Central memory CD8-positive, alpha-beta T cell (primary cell): ENCODE measurements around the gene GABRA6.

Experiments
- ATAC-seq: fragments of 150-1000 bp; cut with Tn5 transposase; replicated peaks from 2 replicates; pipeline ENCODE4 v1.10.0; 2022; ENCODE audit warnings: mild to moderate bottlenecking, moderate FRiP score, moderate number of reproducible peaks; ENCODE audit not compliant: poor library complexity, severe bottlenecking; ENCODE audit errors: extremely low read depth
- DNase-seq, 2 donors: peaks; one replicate each; pipeline ENCODE4 v3.0.0; 2021; ENCODE audit warnings: low spot score in 2 of 2
- H3K27ac Mint-ChIP-seq: one replicate; pipeline ENCODE4 v1.8.0; 2022; ENCODE audit warnings: low read depth, mild to moderate bottlenecking, moderate library complexity, mixed read lengths
- H3K27me3 Mint-ChIP-seq: one replicate; pipeline ENCODE4 v1.8.0; 2022; ENCODE audit warnings: mixed read lengths
- H3K36me3 Mint-ChIP-seq: one replicate; pipeline ENCODE4 v1.8.0; 2022; ENCODE audit warnings: mild to moderate bottlenecking, moderate library complexity, mixed read lengths; ENCODE audit not compliant: insufficient read depth
- H3K4me1 Mint-ChIP-seq: one replicate; pipeline ENCODE4 v1.8.0; 2022; ENCODE audit warnings: mixed read lengths
- H3K4me3 Mint-ChIP-seq: one replicate; pipeline ENCODE4 v1.8.0; 2022; ENCODE audit warnings: mild to moderate bottlenecking, moderate library complexity, mixed read lengths
- H3K9me3 Mint-ChIP-seq: one replicate; pipeline ENCODE4 v1.8.0; 2022; ENCODE audit warnings: mixed read lengths

GABRA6 gene

GRCh38 chr5:161703528-161703927, 18.0 kb downstream of the GABRA6 start:
- no peak overlapping the region for H3K4me3 Mint-ChIP-seq
- H3K9me3 Mint-ChIP-seq: peaks cover 16% of the 10 kb centered on the region
- no peaks in the 10 kb centered on the region for H3K27me3 Mint-ChIP-seq
- H3K27ac Mint-ChIP-seq: no peak overlapping the region
- no peak for DNase-seq
- H3K36me3 Mint-ChIP-seq: no peaks in the 10 kb centered on the region
- no peak for ATAC-seq
- H3K4me1 Mint-ChIP-seq: no peaks in the 10 kb centered on the region

GRCh38 chr5:161707382-161707781, 21.9 kb downstream of the GABRA6 start:
- Mint-ChIP-seq H3K27ac (no peak overlapping the region), H3K36me3 (no peaks in the 10 kb centered on the region), H3K4me3 (no peak overlapping the region), H3K9me3 (no peaks in the 10 kb centered on the region), H3K4me1 (no peaks in the 10 kb centered on the region), H3K27me3 (no peaks in the 10 kb centered on the region)
- ATAC-seq (no peak), DNase-seq (no peak)

- Mint-ChIP-seq H3K4me1 (no peaks in the 10 kb centered on the region), H3K27me3 (no peaks in the 10 kb centered on the region), H3K27ac (no peak overlapping the region), H3K36me3 (no peaks in the 10 kb centered on the region), H3K9me3 (peaks cover 4% of the 10 kb centered on the region), H3K4me3 (no peak overlapping the region)
- no peak for DNase-seq
- no peak for ATAC-seq
Observed at GRCh38 chr5:161709239-161709638, 23.7 kb downstream of the GABRA6 start.

- no peak overlapping the region for H3K4me3 Mint-ChIP-seq
- H3K36me3 Mint-ChIP-seq: no peaks in the 10 kb centered on the region
- no peak for ATAC-seq
- peaks cover 4% of the 10 kb centered on the region for H3K9me3 Mint-ChIP-seq
- H3K4me1 Mint-ChIP-seq: no peaks in the 10 kb centered on the region
- no peak overlapping the region for H3K27ac Mint-ChIP-seq
- DNase-seq: no peak
- no peaks in the 10 kb centered on the region for H3K27me3 Mint-ChIP-seq
Observed at GRCh38 chr5:161713042-161713441, 27.5 kb downstream of the GABRA6 start.

- no peaks in the 10 kb centered on the region for H3K36me3 Mint-ChIP-seq
- no peaks in the 10 kb centered on the region for H3K9me3 Mint-ChIP-seq
- no peaks in the 10 kb centered on the region for H3K27me3 Mint-ChIP-seq
- ATAC-seq: no peak
- H3K4me1 Mint-ChIP-seq: no peaks in the 10 kb centered on the region
- no peak overlapping the region for H3K27ac Mint-ChIP-seq
- no peak overlapping the region for H3K4me3 Mint-ChIP-seq
- DNase-seq: no peak
Observed at GRCh38 chr5:161719157-161719556, 33.6 kb downstream of the GABRA6 start.

GRCh38 chr5:161720460-161720859, 34.9 kb downstream of the GABRA6 start:
- Mint-ChIP-seq H3K27me3 (no peaks in the 10 kb centered on the region), H3K36me3 (no peaks in the 10 kb centered on the region), H3K4me1 (no peaks in the 10 kb centered on the region), H3K27ac (no peak overlapping the region), H3K9me3 (no peaks in the 10 kb centered on the region), H3K4me3 (no peak overlapping the region)
- no peak for ATAC-seq
- no peak for DNase-seq

- ATAC-seq: no peak
- Mint-ChIP-seq H3K36me3 (no peaks in the 10 kb centered on the region), H3K27me3 (no peaks in the 10 kb centered on the region), H3K27ac (no peak overlapping the region), H3K4me3 (no peak overlapping the region), H3K4me1 (no peaks in the 10 kb centered on the region), H3K9me3 (peaks cover 12% of the 10 kb centered on the region)
- DNase-seq: no peak
Observed at GRCh38 chr5:161734741-161735140, 49.2 kb downstream of the GABRA6 start.

- peaks cover 28% of the 10 kb centered on the region for H3K9me3 Mint-ChIP-seq
- DNase-seq (no peak), ATAC-seq (no peak)
- no peak overlapping the region for H3K4me3 Mint-ChIP-seq
- no peaks in the 10 kb centered on the region for H3K27me3 Mint-ChIP-seq
- H3K4me1 Mint-ChIP-seq: no peaks in the 10 kb centered on the region
- H3K36me3 Mint-ChIP-seq: no peaks in the 10 kb centered on the region
- no peak overlapping the region for H3K27ac Mint-ChIP-seq
Observed at GRCh38 chr5:161740433-161740832, 54.9 kb downstream of the GABRA6 start.

- no peak overlapping the region for H3K27ac Mint-ChIP-seq
- DNase-seq: no peak
- H3K27me3 Mint-ChIP-seq: no peaks in the 10 kb centered on the region
- no peak overlapping the region for H3K4me3 Mint-ChIP-seq
- H3K4me1 Mint-ChIP-seq: no peaks in the 10 kb centered on the region
- no peaks in the 10 kb centered on the region for H3K36me3 Mint-ChIP-seq
- no peak for ATAC-seq
- peaks cover 33% of the 10 kb centered on the region for H3K9me3 Mint-ChIP-seq
Observed at GRCh38 chr5:161744276-161744675, 58.8 kb downstream of the GABRA6 start.

GRCh38 chr5:161745392-161745791, 59.9 kb downstream of the GABRA6 start:
- no peak for ATAC-seq
- H3K27ac Mint-ChIP-seq: no peak overlapping the region
- H3K9me3 Mint-ChIP-seq: peaks cover 28% of the 10 kb centered on the region
- no peaks in the 10 kb centered on the region for H3K36me3 Mint-ChIP-seq
- no peaks in the 10 kb centered on the region for H3K4me1 Mint-ChIP-seq
- H3K4me3 Mint-ChIP-seq: no peak overlapping the region
- no peaks in the 10 kb centered on the region for H3K27me3 Mint-ChIP-seq
- no peak for DNase-seq

- no peak for ATAC-seq
- no peak for DNase-seq
- H3K27ac Mint-ChIP-seq: no peak overlapping the region
- peaks cover 23% of the 10 kb centered on the region for H3K9me3 Mint-ChIP-seq
- no peak overlapping the region for H3K4me3 Mint-ChIP-seq
- no peaks in the 10 kb centered on the region for H3K4me1 Mint-ChIP-seq
- H3K27me3 Mint-ChIP-seq: no peaks in the 10 kb centered on the region
- no peaks in the 10 kb centered on the region for H3K36me3 Mint-ChIP-seq
Observed at GRCh38 chr5:161751265-161751664, 65.7 kb downstream of the GABRA6 start.
